H9 (cell line): ENCODE measurements around the gene SERPINB4. TPM values are rescaled to one million over a fixed set of nuclear protein-coding genes. Genes with fewer than 3 reads are reported as not detected.
A peak's percentile ranks its signal among the peaks of the same experiment; 100 is the strongest.
"Not testable (repeated sequence)": the region's sequence is repeated elsewhere in the genome, so short reads cannot be mapped to it uniquely, and the experiment has no call there.

Source experiments
- DNase-seq: peaks from one replicate; pipeline ENCODE4 v3.0.0-alpha.2; 2017
- H2AFZ ChIP-seq: one replicate; pipeline ENCODE4 v1.6.1; 2013; ENCODE audit warnings: mild to moderate bottlenecking, low read length, control low read depth, moderate library complexity
- H2AK5ac ChIP-seq: 2 replicates; pipeline ENCODE4 v1.6.1; 2013; ENCODE audit warnings: low read length, control low read depth, mixed read lengths; ENCODE audit not compliant: insufficient read length
- H2BK120ac ChIP-seq: one replicate; pipeline ENCODE4 v1.6.1; 2013; ENCODE audit warnings: low read depth, mild to moderate bottlenecking, low read length, control low read depth, inconsistent platforms; ENCODE audit not compliant: poor library complexity, severe bottlenecking
- H2BK12ac ChIP-seq: 2 replicates; pipeline ENCODE4 v1.6.1; 2013; ENCODE audit warnings: low read length, control low read depth, mixed read lengths, low read depth; ENCODE audit not compliant: insufficient read length
- H2BK15ac ChIP-seq: 2 replicates; pipeline ENCODE4 v1.6.1; 2013; ENCODE audit warnings: low read depth, low read length, control low read depth
- H2BK20ac ChIP-seq: one replicate; pipeline ENCODE4 v1.6.1; 2013; ENCODE audit warnings: low read depth, mild to moderate bottlenecking, low read length, control low read depth, inconsistent platforms; ENCODE audit not compliant: poor library complexity, severe bottlenecking
- H2BK5ac ChIP-seq: 2 replicates; pipeline ENCODE4 v1.6.1; 2013; ENCODE audit warnings: low read length, control low read depth, mixed read lengths; ENCODE audit not compliant: insufficient read length
- H3K14ac ChIP-seq: 2 replicates; pipeline ENCODE4 v1.6.1; 2013; ENCODE audit warnings: low read length, control low read depth; ENCODE audit not compliant: insufficient read depth
- H3K18ac ChIP-seq: 2 replicates; pipeline ENCODE4 v1.6.1; 2013; ENCODE audit warnings: low read depth, mild to moderate bottlenecking, mixed read lengths, low read length, control low read depth; ENCODE audit not compliant: insufficient read length
- H3K23ac ChIP-seq: 2 replicates; pipeline ENCODE4 v1.6.1; 2013; ENCODE audit warnings: low read length, control low read depth, mixed read lengths, low read depth; ENCODE audit not compliant: insufficient read length
- H3K23me2 ChIP-seq: 2 replicates; pipeline ENCODE4 v1.6.1; 2013; ENCODE audit warnings: low read depth, mild to moderate bottlenecking, mixed read lengths, low read length, control low read depth; ENCODE audit not compliant: insufficient read length, poor library complexity, severe bottlenecking
- H3K27ac ChIP-seq: 2 replicates; pipeline ENCODE4 v1.5.1; 2013; ENCODE audit warnings: low read length, control low read depth, mixed read lengths, low read depth; ENCODE audit not compliant: insufficient read length
- H3K27me3 ChIP-seq: 2 replicates; pipeline ENCODE4 v1.6.1; 2013; ENCODE audit warnings: low read length, control low read depth, inconsistent platforms; ENCODE audit not compliant: insufficient read depth
- H3K4ac ChIP-seq: 2 replicates; pipeline ENCODE4 v1.6.1; 2013; ENCODE audit warnings: low read depth, mild to moderate bottlenecking, control low read depth, inconsistent platforms, low read length, moderate library complexity
- H3K4me1 ChIP-seq: 2 replicates; pipeline ENCODE4 v1.6.1; 2013; ENCODE audit warnings: low read length, control low read depth, inconsistent platforms; ENCODE audit not compliant: insufficient read depth
- H3K4me2 ChIP-seq: 2 replicates; pipeline ENCODE4 v1.6.1; 2013; ENCODE audit warnings: low read length, control low read depth, mixed read lengths; ENCODE audit not compliant: insufficient read length, insufficient read depth
- H3K56ac ChIP-seq: 2 replicates; pipeline ENCODE4 v1.6.1; 2013; ENCODE audit warnings: low read depth, mild to moderate bottlenecking, mixed read lengths, low read length, control low read depth; ENCODE audit not compliant: insufficient read length
- H3K79me1 ChIP-seq: 2 replicates; pipeline ENCODE4 v1.6.1; 2013; ENCODE audit warnings: low read depth, mild to moderate bottlenecking, moderate library complexity, low read length, control low read depth, inconsistent platforms; ENCODE audit not compliant: insufficient read depth, poor library complexity, severe bottlenecking
- H3K79me2 ChIP-seq: 2 replicates; pipeline ENCODE4 v1.6.1; 2013; ENCODE audit warnings: low read length, control low read depth, inconsistent platforms; ENCODE audit not compliant: insufficient read depth
- H3K9ac ChIP-seq: 2 replicates; pipeline ENCODE4 v1.6.1; 2013; ENCODE audit warnings: low read length, control low read depth, mixed read lengths; ENCODE audit not compliant: insufficient read length; ENCODE audit errors: extremely low read depth
- H3K9me3 ChIP-seq: one replicate; pipeline ENCODE4 v1.6.1; 2013; ENCODE audit warnings: low read depth, low read length, inconsistent platforms; ENCODE audit not compliant: control insufficient read depth
- H3T11ph ChIP-seq: one replicate; pipeline ENCODE4 v1.6.1; 2013; ENCODE audit warnings: mild to moderate bottlenecking, low read length, control low read depth, inconsistent platforms
- H4K20me1 ChIP-seq: one replicate; pipeline ENCODE4 v1.6.1; 2013; ENCODE audit not compliant: control insufficient read depth, insufficient read length, insufficient read depth
- H4K5ac ChIP-seq: 2 replicates; pipeline ENCODE4 v1.6.1; 2013; ENCODE audit warnings: low read depth, mild to moderate bottlenecking, mixed read lengths, low read length, control low read depth; ENCODE audit not compliant: insufficient read length
- H4K8ac ChIP-seq: replicated peaks from 2 replicates; pipeline ENCODE4 v1.6.1; 2013; ENCODE audit warnings: low read length, control low read depth, mixed read lengths, low read depth; ENCODE audit not compliant: insufficient read length
- H4K91ac ChIP-seq: 2 replicates; pipeline ENCODE4 v1.6.1; 2013; ENCODE audit warnings: low read depth, mild to moderate bottlenecking, moderate library complexity, mixed read lengths, low read length, control low read depth; ENCODE audit not compliant: insufficient read length
- H3K27ac Mint-ChIP-seq, 3 experiments: 2 replicates in 2 of 3; 3 replicates in 1 of 3; pipeline ENCODE4 v1.8.0; 2020 to 2021; ENCODE audit warnings: mixed read lengths in 3 of 3, mild to moderate bottlenecking in 1 of 3, moderate library complexity in 1 of 3
- H3K27me3 Mint-ChIP-seq: 2 replicates; pipeline ENCODE4 v1.8.0; 2021; ENCODE audit warnings: low read depth, mild to moderate bottlenecking, moderate library complexity, mixed read lengths
- H3K36me3 Mint-ChIP-seq, 3 experiments: 2 replicates in 2 of 3; 3 replicates in 1 of 3; pipeline ENCODE4 v1.8.0; 2020 to 2021; ENCODE audit warnings: low read depth in 3 of 3, mixed read lengths in 3 of 3; ENCODE audit not compliant: insufficient read depth in 1 of 3
- H3K4me1 Mint-ChIP-seq, 2 experiments: 2 replicates each; pipeline ENCODE4 v1.8.0; 2020; ENCODE audit warnings: mixed read lengths in 2 of 2
- H3K4me3 Mint-ChIP-seq, 2 experiments: 2 replicates in 1 of 2; 3 replicates in 1 of 2; pipeline ENCODE4 v1.8.0; 2020 to 2021; ENCODE audit warnings: mild to moderate bottlenecking in 2 of 2, mixed read lengths in 2 of 2, moderate library complexity in 1 of 2
- H3K9me3 Mint-ChIP-seq, 2 experiments: 2 replicates in 1 of 2; 3 replicates in 1 of 2; pipeline ENCODE4 v1.8.0; 2020; ENCODE audit warnings: mild to moderate bottlenecking in 2 of 2, mixed read lengths in 2 of 2, moderate library complexity in 1 of 2
- WGBS: extraction: QIAGEN DNeasy Blood & Tissue Kit; methylation state at CpG from one replicate; pipeline ENCODE4 v1.1.7; 2013; ENCODE audit warnings: missing lambda C conversion rate, low lambda C conversion rate, mixed read lengths; ENCODE audit not compliant: insufficient read length; ENCODE audit errors: extremely low coverage; 5-methylcytosine and 5-hydroxymethylcytosine counted together
- total RNA-seq: library from RNA; stranded (reverse); gene quantifications from 2 replicates; pipeline ENCODE4 v1.2.1, GENCODE V29; 2021

SERPINB4 gene
- total RNA-seq, 1 experiment from 2014 or later = 4.1 TPM

DNA sequence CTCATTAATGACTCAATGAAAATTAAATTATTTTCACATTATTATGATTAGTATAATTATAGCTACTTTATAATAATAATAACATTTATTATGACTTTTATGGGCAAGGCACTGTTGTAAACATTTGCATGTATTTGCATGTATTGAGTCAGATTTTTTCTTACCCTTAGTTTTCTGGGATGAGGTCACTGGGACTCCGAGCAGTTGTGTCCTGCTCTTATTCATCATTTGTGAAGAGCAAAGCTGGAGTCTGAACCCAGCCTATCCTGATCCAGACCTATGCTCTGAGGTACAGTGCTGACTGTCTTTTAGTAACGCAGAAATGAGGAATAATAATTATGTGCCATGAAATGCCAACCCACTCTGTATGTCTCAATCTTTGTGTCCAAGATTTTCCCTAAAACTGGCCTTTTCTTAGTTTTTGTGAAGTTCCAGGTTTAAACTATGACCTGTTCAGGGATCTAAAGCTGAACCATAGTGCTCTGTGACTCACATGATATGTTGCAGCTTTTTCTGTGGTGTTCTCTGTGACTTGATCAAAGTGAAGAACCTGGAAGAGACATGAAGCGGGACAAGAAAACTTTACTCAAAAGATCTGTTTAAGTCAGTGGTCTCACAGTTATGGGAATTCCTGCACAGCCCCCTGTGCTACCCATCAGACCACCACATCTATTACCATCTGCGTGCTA lies 1.2 kb downstream of the SERPINB4 start:
- not testable (repeated sequence) for H2BK20ac ChIP-seq, H3K56ac ChIP-seq, H2AK5ac ChIP-seq, H3K9me3 Mint-ChIP-seq, H3K27me3 Mint-ChIP-seq, H4K5ac ChIP-seq, H2BK12ac ChIP-seq, H3K14ac ChIP-seq, H4K91ac ChIP-seq, H3K4me1 ChIP-seq, H3K4ac ChIP-seq, DNase-seq, H3K4me2 ChIP-seq, H3K18ac ChIP-seq, H3K79me1 ChIP-seq, H3K9ac ChIP-seq, H4K8ac ChIP-seq, H3K27me3 ChIP-seq, H3K79me2 ChIP-seq, H3K36me3 Mint-ChIP-seq, H4K20me1 ChIP-seq, H2BK15ac ChIP-seq, H2BK120ac ChIP-seq, H3T11ph ChIP-seq, H2AFZ ChIP-seq, H3K4me3 Mint-ChIP-seq, H3K9me3 ChIP-seq, H3K23ac ChIP-seq, H3K23me2 ChIP-seq, H3K27ac ChIP-seq, H2BK5ac ChIP-seq
- whole genome bisulfite sequencing = no CpG with 5 or more reads among the region's 4 CpGs
- Mint-ChIP-seq H3K4me1 (peaks cover 25 to 36% of the 10 kb centered on the region in 2 experiments), H3K27ac (peak overlapping the region in 1 of 3 experiments; percentile 27; a peak in 1 of 7 replicates)

DNA sequence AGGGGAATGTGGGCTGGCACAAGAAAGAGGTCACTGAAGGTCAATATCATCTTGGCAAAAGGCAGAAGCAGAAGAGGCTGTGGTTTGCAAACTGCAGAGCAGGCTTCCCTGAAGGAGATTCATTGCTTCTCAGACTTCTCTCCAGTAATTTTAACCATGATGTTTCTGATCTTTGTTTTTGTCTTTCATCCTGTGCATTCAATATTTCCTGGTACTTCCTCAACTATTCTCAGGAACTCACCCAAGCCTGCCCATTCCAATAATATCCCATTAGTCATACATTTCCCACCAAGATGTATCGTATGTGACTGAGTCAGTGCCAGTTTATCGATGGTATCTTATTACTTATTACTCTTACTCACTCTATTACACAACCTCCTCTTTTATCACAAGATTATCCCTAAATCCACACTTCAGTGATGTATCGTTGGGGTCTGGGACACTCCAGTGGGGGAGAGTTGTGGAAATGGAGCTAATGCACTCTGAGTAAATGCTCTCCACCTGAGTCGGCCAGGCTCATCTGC lies 2.8 kb downstream of the SERPINB4 start:
- H2BK12ac ChIP-seq, H3K27me3 Mint-ChIP-seq, H2BK20ac ChIP-seq, H3K4ac ChIP-seq, H3K79me2 ChIP-seq, H3K4me1 ChIP-seq, H2BK120ac ChIP-seq, H2BK5ac ChIP-seq, H3K4me3 Mint-ChIP-seq, H4K20me1 ChIP-seq, H3K9me3 ChIP-seq, H3K9ac ChIP-seq, H3K27me3 ChIP-seq, H4K91ac ChIP-seq, H2AK5ac ChIP-seq, H3T11ph ChIP-seq, H3K56ac ChIP-seq, H3K79me1 ChIP-seq, H4K8ac ChIP-seq, H3K36me3 Mint-ChIP-seq, H4K5ac ChIP-seq, H2AFZ ChIP-seq, H3K4me2 ChIP-seq, H3K23me2 ChIP-seq, H3K9me3 Mint-ChIP-seq, DNase-seq, H2BK15ac ChIP-seq, H3K14ac ChIP-seq, H3K27ac Mint-ChIP-seq, H3K18ac ChIP-seq, H3K27ac ChIP-seq, H3K23ac ChIP-seq: not testable (repeated sequence)
- peaks cover 23 to 33% of the 10 kb centered on the region in 2 experiments for H3K4me1 Mint-ChIP-seq
- no CpG with 5 or more reads among the region's 4 CpGs for WGBS
